NT2/D1 (cell line): Measurements from ENCODE around the gene SLC26A9.

Experiments used
- SUZ12 ChIP-seq: IDR thresholded peaks from 2 replicates; pipeline ENCODE4 v1.6.1; 2011; ENCODE audit not compliant: insufficient read length, insufficient read depth; ENCODE audit errors: extremely low read depth
- ZNF274 ChIP-seq: IDR thresholded peaks from 2 replicates; pipeline ENCODE4 v1.6.1; 2011; ENCODE audit warnings: mild to moderate bottlenecking, low read depth, low read length

GRCh38 chr1:205916541-205916940 is 26.7 kb downstream of the SLC26A9 start:
- TF ChIP-seq ZNF274 (no peak), SUZ12 (no peak)
